GM15510 (cell line): ENCODE measurements around the gene SIM1.

Source experiments
- POLR2A ChIP-seq: IDR thresholded peaks from 3 replicates; pipeline ENCODE4 v1.6.1; 2011; ENCODE audit warnings: borderline replicate concordance; ENCODE audit not compliant: insufficient read length; ENCODE audit errors: extremely low read depth

SIM1 gene

DNA sequence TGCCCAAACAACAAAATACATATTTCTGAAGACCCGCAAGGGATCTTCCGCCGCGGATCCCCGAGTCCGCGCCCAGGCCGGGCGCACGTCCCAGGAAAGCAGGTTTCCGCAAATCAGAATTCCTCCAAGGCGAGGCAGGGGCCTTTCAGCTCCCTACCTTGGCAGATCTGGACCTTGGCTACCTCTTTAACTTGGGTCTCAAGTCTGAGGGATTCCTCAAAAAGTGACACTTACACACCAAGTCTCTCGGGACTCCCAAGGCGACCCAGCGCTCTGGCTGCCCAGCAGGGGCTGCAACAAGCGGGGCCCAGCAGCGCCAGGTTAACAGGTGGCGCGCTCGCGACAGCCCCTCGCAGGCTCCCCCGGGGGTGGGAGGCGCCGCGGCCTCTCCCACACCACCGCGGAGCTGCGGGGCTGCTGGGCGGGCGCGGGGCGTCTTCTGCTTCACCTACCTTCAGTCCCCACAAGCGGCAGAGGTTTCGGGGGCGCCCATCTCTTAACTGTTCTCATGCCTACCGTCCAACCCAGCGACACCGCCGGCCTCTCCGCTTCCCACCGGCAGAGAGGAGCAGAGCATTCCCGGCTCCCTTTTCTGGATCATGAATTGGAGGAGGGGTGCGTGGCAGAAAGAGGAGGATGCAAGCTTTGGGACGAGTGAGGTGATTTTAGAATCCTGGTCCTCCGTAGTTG is 414 bp downstream of the SIM1 start:
- no peak for TF ChIP-seq POLR2A

DNA sequence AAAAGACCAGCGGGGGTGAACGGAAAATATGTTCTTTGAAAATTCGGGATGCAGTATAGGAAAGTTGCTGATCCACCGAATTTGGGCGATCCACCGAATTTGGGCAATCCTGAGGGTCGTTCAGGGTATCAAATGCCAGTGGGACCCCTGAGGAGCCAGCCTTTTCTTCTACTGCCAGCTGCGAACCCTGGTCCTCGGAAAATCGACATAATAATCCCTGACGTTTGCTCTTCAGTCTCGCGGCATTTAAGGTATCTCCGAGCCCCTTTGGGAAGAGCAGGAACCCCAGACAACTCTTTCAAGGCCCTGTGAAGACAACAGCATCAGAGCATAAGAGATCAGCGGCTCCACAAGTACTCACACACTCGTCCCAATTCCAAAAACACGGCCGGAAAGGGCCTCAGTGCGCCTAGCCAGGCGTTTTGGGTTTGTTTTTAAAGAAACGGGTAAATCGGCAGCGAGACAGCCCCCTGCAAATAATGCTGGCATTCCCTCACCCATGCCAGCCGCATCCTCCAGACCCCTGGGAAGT is 1.0 kb downstream of the SIM1 start:
- no peak for TF ChIP-seq POLR2A

DNA sequence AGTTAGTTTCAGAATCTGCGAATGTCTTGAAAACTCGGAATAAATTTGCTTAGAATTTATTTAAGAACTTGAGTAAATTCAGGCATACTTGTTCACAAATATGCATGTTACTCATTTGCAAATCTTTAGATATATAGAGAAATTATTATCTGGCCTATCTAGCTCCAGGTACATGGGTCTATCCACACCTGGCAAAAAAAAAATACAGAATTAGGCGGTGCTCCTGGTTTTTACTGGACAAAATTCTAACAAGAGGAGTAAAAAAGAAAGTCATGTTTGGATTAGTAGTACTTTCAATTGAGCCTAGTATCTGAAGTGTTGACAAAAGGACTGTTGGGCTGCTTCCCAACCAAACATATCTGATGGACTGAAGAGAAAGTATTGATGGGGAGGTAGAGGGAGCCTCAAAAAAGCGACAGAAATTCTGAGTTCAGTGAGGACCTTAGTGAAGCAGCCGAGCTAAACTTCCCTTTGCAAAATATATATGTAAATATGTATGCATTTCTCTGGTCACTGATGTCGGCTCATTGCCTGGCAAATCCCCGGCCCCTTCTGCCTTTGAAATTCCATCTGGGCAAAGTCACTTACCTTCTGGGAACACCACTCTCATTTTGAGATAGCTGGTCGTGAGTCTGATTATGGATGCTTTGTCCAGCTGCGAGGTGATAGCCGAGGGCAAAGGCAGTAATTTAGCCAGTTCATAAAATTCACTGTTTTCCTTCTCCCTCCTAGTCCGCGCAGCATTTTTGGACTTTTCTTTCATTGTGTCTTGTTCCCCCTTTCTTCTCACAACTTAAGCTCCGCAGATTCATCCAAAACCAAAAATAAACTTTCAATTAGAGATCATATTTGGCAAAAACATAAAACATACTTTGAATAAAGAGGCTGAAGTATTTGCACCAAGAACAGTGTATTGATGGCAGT is 1.8 kb downstream of the SIM1 start:
- no peak for TF ChIP-seq POLR2A

DNA sequence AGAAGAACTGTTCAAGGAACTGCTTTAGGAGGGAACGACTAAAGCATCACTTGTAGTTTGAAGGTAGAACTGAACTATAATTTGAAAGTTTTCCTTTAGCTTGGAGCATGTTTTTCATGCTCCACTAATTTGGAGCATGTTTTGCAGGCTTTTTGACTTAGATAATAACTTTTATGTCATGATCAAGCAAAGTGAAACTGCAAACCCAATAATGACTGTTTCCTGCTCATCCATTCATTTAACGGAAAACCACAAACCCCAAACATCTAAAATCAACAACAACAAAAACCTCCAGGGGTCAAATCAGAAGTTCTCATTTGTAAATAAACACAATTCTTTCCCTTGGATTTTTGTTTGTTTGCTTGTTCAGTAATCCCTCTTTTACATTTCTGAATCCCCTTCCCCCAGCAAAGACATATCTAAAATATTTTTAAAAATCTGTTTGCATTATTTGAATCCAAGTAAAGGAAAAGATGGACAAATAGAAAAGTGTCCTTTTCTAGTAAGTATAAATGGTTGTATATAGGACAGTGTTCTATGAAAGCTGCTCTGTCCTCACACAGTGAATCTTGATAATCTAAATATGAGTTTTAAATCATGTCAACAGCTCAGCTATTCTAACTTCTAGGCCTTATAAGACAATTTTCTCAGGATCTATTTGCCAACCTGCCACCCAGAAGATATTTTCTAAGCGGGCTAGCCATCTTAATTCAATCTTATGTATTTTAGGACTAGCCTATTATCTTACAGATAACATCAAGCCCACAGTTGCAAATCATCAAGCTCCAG is 2.6 kb downstream of the SIM1 start:
- no peak for TF ChIP-seq POLR2A

DNA sequence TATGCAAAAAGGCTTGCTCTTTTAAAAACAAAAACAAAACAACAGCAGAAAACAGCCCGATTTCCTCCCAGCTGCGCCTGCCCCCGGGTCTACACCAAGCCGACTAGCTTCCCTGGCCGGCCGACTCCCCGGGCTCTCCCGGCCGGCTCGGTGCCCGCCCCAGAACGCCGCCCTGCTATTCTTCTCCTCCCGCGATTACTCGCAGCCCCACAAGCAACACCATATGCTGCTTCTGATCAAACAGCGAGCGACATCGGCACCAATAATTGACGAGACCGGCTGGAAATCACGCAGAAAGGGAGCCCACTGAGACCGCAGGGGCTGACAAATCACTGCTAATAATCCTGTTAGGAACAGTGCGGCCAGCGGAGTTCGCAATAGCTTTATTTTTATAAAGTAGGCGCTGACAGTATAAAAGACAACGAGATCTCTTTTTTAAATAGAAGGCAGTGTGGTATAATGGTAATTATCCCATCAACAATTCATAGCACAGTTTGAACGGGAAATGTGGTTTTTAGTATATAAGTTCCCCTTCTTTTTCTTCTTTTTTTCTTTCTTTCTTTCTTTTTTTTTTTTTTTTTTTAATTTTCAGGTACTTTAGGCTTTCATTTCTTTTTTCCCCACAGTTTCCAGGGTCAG is 3.3 kb downstream of the SIM1 start:
- TF ChIP-seq POLR2A = no peak

DNA sequence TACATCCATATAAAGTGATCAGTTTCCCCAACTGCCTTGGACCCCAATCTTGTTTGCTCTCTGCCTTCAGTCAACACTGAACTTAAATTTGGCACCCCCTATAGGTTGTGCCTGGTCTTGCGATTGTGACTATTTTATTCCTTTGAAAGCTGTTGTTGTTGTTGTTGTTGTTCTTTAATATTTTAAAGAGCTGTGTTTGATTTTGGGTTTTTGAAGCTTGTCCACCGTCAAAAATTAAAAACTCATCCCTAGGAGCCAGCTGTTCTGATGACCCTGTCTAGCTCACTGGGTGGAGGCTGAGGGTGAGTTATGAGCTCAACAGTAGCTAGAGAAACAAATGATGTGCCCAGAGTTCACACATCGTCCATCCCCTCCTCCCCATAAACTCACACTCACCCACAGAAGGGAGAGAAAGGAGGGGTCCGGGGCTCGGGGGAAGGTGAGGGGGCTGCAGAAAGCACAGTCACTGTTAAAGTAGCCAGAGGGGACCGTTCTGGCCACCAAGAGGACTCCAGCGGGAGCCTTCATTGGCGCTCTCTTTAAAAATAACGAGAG is 4.0 kb downstream of the SIM1 start:
- no peak for TF ChIP-seq POLR2A

DNA sequence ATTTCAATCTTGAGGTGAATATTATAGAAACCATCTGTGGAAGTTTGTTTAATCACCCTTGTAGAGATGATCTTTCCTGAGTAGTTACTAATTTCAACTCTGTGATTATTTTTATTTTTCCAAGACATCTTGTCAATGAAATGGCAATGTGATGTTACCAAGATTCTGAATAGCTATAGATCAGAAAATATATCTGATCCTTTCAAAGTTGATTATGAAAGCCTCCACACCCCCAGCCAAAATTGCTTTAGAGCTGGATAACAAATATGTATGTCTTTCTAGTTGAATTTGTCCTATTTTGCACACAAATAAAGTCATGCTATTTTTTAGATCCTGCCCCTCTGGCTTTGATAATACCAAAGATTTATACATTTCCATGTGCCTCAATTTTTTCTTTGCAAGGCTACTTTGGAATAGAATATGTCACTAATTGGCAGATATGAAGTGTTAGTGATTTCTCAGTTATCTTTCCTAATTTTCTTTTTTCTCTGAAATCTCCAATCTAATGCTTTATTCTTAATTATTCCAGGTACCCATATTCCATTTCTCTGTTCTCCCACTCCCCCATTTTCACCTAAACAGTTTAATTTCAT is 5.0 kb downstream of the SIM1 start:
- no peak for TF ChIP-seq POLR2A

DNA sequence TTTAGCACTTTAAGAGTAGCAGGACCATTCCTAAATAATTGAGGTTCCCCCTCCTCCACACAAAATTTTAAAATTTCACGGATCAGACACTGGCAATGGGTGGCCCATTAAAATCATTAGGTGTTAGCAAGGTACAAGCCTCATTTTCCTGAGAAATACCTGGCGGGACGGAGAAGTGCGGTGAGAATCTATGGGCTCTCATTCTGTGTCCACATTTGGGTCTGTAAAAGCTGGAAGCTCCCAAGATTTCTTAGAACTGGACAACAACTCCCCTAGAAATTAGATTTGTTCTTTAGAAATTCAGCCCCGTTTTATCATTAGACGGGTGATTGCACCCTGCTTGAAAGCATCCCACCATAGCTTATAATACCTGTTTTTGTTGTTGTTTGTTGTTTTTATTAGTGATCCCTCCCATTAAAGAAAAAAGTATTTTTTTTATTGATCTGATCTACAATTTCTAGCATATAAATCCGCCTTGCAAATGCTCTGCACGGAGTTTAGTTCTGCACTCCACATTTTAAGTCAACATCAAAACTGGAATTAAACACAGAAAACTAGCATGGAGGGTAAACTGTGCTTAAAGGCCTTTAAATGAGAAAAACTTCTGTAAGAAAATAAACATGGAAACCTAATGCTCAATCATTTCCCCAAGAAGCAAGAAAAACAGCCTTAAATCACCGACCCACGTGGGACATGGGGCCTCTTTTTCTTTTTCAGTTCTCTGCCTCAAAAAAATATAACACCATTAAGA is 5.7 kb downstream of the SIM1 start:
- no peak for TF ChIP-seq POLR2A

DNA sequence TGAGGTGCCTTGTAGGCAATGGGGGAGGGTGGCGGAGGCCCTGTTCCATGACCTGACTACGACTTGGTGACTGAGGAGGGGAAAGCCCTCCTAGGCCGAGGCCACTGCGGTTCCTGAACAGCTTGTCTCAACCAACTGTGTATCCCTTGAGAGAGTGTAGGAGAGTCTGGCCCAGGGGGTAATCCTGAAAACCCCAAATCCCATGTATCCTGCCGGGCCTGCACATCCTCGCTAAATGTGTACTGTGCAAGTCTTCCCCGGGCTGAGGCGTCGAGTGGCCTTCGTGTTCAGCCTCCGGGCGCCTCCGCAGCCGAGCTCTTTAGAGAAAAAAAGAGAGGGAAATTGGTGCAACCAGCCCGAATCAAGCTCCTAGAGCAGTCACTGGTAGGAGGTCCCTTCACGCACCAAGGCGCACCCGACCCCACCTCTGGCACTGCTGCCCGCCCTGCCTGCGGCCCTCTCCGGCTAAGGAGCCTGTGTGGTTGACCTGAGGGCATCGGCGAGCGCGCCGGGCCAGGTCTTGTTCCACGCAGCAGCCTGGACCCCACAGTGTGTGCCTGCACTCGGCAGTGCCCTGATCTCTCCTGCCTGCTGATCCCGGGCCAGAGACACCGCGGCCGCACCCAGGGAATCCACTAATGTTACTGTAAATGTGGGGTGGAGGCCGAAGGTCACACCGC is 7.3 kb downstream of the SIM1 start:
- no peak for TF ChIP-seq POLR2A

DNA sequence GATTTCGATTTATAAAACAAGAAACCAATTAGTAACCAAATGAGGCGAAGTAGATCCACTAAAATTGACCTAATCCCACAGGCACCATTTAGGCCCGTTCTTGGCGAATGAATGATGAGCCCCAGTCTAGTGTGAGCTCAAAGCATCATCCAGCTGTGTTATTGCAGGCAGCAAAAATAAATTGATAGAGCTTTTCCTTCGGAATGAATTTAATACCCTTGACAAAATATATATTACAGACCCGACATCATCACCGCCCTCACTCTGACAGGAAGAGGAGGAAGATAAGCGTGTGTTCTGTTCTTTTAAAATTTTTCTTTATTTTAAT is 7.8 kb downstream of the SIM1 start:
- TF ChIP-seq POLR2A = no peak

DNA sequence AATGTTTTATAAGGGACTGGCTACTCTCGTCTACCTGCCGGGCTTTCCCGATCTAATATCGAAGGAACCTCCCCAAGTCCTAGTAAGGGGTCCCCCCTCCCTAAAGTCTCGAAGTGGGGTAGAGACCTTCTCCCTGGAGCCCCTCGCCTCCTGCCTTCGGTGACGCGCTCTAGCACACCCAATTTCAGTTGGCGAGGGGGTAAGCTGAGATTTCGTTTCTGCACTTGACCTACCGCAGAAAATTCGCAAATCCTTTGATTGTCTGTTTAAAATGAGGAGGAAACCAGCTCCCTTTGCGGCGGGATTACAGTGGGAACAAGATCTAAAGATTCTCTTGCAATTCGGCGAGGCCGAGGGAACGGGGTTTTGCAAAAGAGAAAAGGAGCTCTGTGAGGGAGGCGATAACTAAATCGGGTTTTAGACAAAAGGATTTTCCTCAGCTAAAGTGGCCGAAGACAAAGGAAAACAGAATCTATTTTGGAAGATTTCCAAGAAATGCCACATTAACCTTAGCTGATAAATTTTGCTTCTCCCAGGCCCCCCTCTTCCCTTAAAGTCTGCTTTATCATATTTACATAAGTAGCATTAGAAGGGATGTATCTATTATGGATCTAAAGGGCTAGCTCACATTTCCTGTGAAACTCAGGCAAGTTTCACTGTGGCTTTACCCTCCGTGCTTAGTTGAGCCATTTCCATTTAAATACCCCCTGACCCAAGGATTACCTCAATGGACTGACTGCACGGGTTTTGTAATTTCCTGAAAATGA is 8.4 kb downstream of the SIM1 start:
- no peak for TF ChIP-seq POLR2A

DNA sequence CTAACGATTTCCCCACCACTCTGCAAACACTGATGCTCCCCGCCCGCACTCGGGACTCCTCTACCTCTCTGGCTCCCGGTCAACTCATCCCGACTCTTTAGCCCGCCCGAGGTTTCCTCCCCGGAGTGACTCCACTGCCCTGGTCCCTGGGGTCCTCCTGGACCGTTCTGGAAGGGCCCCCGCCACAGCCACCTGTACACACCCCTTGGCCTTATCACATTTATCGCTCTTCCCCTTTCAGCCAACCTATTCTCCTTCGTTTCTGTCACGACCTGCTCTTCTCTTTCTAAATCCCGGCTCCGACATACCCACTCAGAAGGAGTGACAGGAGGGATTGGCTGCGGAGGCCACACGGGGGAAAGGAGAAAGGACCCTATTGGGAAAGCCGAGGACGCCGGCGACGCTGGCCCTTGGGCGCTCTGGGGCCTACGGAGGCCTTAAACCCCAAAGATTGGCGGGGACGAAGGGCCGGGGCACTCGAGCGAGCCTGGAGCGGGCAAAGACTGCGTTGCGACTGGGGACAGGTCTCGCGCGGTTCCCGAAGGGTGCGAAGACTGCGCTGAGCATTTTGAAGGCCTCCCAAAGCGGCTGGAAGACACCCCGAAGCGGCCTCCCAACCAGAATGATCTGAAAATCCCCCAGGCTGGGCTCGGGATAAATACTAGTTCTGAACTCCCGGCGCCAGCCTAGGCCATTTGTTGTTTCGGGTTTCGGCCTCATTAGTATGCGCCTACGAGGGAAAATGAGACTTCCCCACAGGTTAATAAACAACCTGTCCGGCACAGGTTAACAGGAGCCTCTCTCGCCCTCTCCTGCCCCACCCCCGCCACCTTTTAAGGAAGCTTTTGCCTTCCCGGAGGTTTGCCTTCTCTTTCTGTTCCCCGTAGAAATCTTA is 9.2 kb downstream of the SIM1 start:
- TF ChIP-seq POLR2A = no peak
